OCI-LY1 (cell line): ENCODE data around the gene DTL.

Experiments
- H2AFZ ChIP-seq: fragments of 200-600 bp; sonication (generic), shearing (Covaris generic); 2 replicates; pipeline ENCODE4 v1.6.0; 2014; ENCODE audit warnings: antibody characterized with exemption, mild to moderate bottlenecking, low read length
- H3F3A ChIP-seq: fragments of 200-600 bp; sonication (generic), shearing (Covaris generic); 2 replicates; pipeline ENCODE4 v1.6.0; 2014; ENCODE audit warnings: mild to moderate bottlenecking, antibody characterized with exemption, low read length, moderate library complexity; ENCODE audit not compliant: insufficient read depth
- H3K27ac ChIP-seq: fragments of 200-600 bp; sonication (generic); 2 replicates; pipeline ENCODE4 v1.5.1; 2014; ENCODE audit warnings: low read length, mixed run types, mild to moderate bottlenecking, low read depth; ENCODE audit not compliant: poor library complexity, severe bottlenecking
- H3K27me3 ChIP-seq: fragments of 200-600 bp; sonication (generic); 2 replicates; pipeline ENCODE4 v1.6.0; 2014; ENCODE audit warnings: antibody characterized with exemption, mild to moderate bottlenecking, low read length, moderate library complexity; ENCODE audit not compliant: insufficient read depth
- H3K36me3 ChIP-seq: fragments of 200-600 bp; sonication (generic); 2 replicates; pipeline ENCODE4 v1.6.1; 2014; ENCODE audit warnings: mild to moderate bottlenecking, antibody characterized with exemption, low read length, moderate library complexity, mixed read lengths; ENCODE audit not compliant: insufficient read depth
- H3K4me1 ChIP-seq: fragments of 200-600 bp; sonication (generic); 2 replicates; pipeline ENCODE4 v1.5.1; 2014; ENCODE audit warnings: mild to moderate bottlenecking, low read length, moderate library complexity; ENCODE audit not compliant: insufficient read depth, severe bottlenecking
- H3K4me2 ChIP-seq: fragments of 200-600 bp; sonication (generic), shearing (Covaris generic); 2 replicates; pipeline ENCODE4 v1.6.1; 2014; ENCODE audit warnings: low read length
- H3K4me3 ChIP-seq: fragments of 200-600 bp; sonication (generic); 2 replicates; pipeline ENCODE4 v1.5.1; 2014; ENCODE audit warnings: low read length, low read depth, mild to moderate bottlenecking, mixed read lengths; ENCODE audit not compliant: poor library complexity, severe bottlenecking
- H3K79me2 ChIP-seq: fragments of 200-600 bp; shearing (Covaris generic); 2 replicates; pipeline ENCODE4 v1.6.1; 2016; ENCODE audit warnings: mixed run types, low read length, mixed read lengths; ENCODE audit not compliant: insufficient read depth
- H3K9ac ChIP-seq: fragments of 200-600 bp; sonication (generic), shearing (Covaris generic); 2 replicates; pipeline ENCODE4 v1.6.1; 2014; ENCODE audit warnings: mild to moderate bottlenecking, low read length, mixed read lengths
- H3K9me2 ChIP-seq: fragments of 200-600 bp; sonication (generic), shearing (Covaris generic); 2 replicates; pipeline ENCODE4 v1.6.1; 2014; ENCODE audit warnings: low read depth, mild to moderate bottlenecking, low read length, mixed read lengths
- H3K9me3 ChIP-seq: fragments of 200-600 bp; shearing (Covaris generic); 2 replicates; pipeline ENCODE4 v1.6.1; 2014; ENCODE audit warnings: low read length, mixed read lengths
- H4K20me1 ChIP-seq: fragments of 200-600 bp; sonication (generic), shearing (Covaris generic); 2 replicates; pipeline ENCODE4 v1.6.0; 2016; ENCODE audit warnings: mild to moderate bottlenecking, low read length; ENCODE audit not compliant: insufficient read depth
- CTCF ChIP-seq: fragments of 200-600 bp; sonication (generic), shearing (Covaris generic); IDR thresholded peaks from 2 replicates; pipeline ENCODE4 v1.5.1; 2017; ENCODE audit warnings: mild to moderate bottlenecking, antibody characterized with exemption, low read length, moderate library complexity, mixed read lengths
- EZH2 ChIP-seq: fragments of 200-600 bp; sonication (generic), shearing (Covaris generic); IDR thresholded peaks from 2 replicates; pipeline ENCODE4 v1.8.0; 2017; ENCODE audit warnings: borderline replicate concordance, mixed run types, mild to moderate bottlenecking, antibody characterized with exemption, low read length, moderate library complexity, mixed read lengths

Gene DTL

GRCh38 chr1:212108981-212109380 is 73.4 kb downstream of the DTL start:
- H3K4me1 ChIP-seq: no peaks in the 10 kb centered on the region
- H3K79me2 ChIP-seq: no peaks in the 10 kb centered on the region
- H3K9me3 ChIP-seq: no peaks in the 10 kb centered on the region; the same call in 1 of the 2 replicates
- no peak overlapping the region for H3K4me3 ChIP-seq
- no peak overlapping the region for H3K9ac ChIP-seq
- no peak overlapping the region for H3K27ac ChIP-seq
- no peaks in the 10 kb centered on the region for H3K27me3 ChIP-seq
- no peaks in the 10 kb centered on the region for H4K20me1 ChIP-seq
- H3K9me2 ChIP-seq: no peaks in the 10 kb centered on the region
- H3F3A ChIP-seq: no peaks in the 10 kb centered on the region
- H3K36me3 ChIP-seq: peaks cover 60% of the 10 kb centered on the region
- TF ChIP-seq EZH2: no peak
- no peak for TF ChIP-seq CTCF
- no peak overlapping the region for H3K4me2 ChIP-seq
- H2AFZ ChIP-seq: no peak overlapping the region

DNA sequence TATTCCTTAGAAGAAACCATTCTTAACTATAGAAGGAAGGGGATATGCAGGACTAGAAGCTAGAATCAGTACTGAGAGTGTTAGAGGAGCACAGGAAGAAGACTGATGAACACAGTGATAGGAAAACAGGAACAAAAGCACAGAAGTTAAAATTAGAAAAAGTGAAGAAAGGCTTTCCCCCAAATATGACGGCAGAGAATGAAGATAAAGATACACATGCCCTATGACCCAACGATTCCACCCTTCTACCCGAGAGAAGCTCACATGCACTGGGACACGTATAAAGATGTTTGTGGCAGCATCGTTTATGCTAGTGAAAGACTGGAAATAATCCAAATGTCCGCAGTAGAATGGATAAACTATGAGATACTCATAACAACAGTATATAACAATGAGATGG is 74.2 kb downstream of the DTL start:
- Histone ChIP-seq H3K9ac (no peak overlapping the region), H3K79me2 (no peaks in the 10 kb centered on the region), H3K36me3 (peaks cover 53% of the 10 kb centered on the region), H3K4me2 (no peak overlapping the region), H2AFZ (no peak overlapping the region), H3K9me3 (no peaks in the 10 kb centered on the region; the same call in 1 of the 2 replicates), H3K27ac (no peak overlapping the region), H3K4me1 (no peaks in the 10 kb centered on the region), H3K4me3 (no peak overlapping the region), H3K27me3 (no peaks in the 10 kb centered on the region), H4K20me1 (no peaks in the 10 kb centered on the region), H3K9me2 (no peaks in the 10 kb centered on the region), H3F3A (no peaks in the 10 kb centered on the region)
- TF ChIP-seq EZH2 (no peak), CTCF (no peak)

DNA sequence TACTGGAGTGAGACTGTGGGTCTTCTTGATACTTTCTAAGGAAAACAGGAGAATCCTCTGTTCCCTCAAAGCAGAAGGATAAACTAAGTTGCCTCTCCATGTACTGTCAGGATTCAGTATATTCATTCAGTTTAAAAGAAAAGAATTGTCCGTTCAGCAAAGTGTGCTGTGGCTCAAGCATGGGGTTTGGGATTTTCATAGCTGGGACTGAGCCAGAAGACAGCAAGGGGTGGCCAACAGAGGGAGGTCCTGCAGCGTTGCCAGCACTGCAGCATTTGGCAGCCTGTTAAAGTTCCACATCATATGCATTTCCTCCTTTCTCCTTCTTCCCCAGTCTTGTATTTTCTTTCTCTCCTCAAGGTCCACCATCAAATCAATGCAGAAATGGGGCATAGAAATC is 75.1 kb downstream of the DTL start:
- Histone ChIP-seq H3K9me3 (no peaks in the 10 kb centered on the region; the same call in 1 of the 2 replicates), H3F3A (no peaks in the 10 kb centered on the region), H2AFZ (no peak overlapping the region), H3K4me1 (no peaks in the 10 kb centered on the region), H3K27ac (no peak overlapping the region), H4K20me1 (no peaks in the 10 kb centered on the region), H3K36me3 (peaks cover 44% of the 10 kb centered on the region), H3K4me3 (no peak overlapping the region), H3K27me3 (no peaks in the 10 kb centered on the region), H3K9me2 (no peaks in the 10 kb centered on the region), H3K9ac (no peak overlapping the region), H3K79me2 (no peaks in the 10 kb centered on the region), H3K4me2 (no peak overlapping the region)
- TF ChIP-seq EZH2: no peak
- TF ChIP-seq CTCF: no peak
